DOHH2 (cell line): ENCODE data around the gene UGT8.

Source experiments
- H3F3A ChIP-seq: fragments of 200-600 bp; sonication (generic), shearing (Covaris generic); 2 replicates; pipeline ENCODE4 v1.6.0; 2016; ENCODE audit warnings: antibody characterized with exemption, mild to moderate bottlenecking; ENCODE audit not compliant: control insufficient read depth, insufficient read depth
- H3K27ac ChIP-seq: fragments of 200-600 bp; sonication (generic); 2 replicates; pipeline ENCODE4 v1.5.1; 2014; ENCODE audit warnings: low read depth, mild to moderate bottlenecking, low read length, moderate library complexity
- H3K27me3 ChIP-seq: fragments of 200-600 bp; sonication (generic); 2 replicates; pipeline ENCODE4 v1.6.1; 2014; ENCODE audit warnings: mild to moderate bottlenecking, low read length, mixed read lengths; ENCODE audit not compliant: control insufficient read depth
- H3K36me3 ChIP-seq: fragments of 200-600 bp; sonication (generic); 2 replicates; pipeline ENCODE4 v1.6.1; 2014; ENCODE audit warnings: mild to moderate bottlenecking, low read length, moderate library complexity, mixed read lengths; ENCODE audit not compliant: control insufficient read depth
- H3K4me1 ChIP-seq: fragments of 200-600 bp; sonication (generic); 2 replicates; pipeline ENCODE4 v1.6.1; 2014; ENCODE audit warnings: mild to moderate bottlenecking, low read length, mixed read lengths; ENCODE audit not compliant: control insufficient read depth
- H3K4me2 ChIP-seq: fragments of 200-600 bp; sonication (generic); 2 replicates; pipeline ENCODE4 v1.6.0; 2014; ENCODE audit warnings: mild to moderate bottlenecking, low read length, moderate library complexity
- H3K4me3 ChIP-seq: fragments of 200-600 bp; sonication (generic); 2 replicates; pipeline ENCODE4 v1.5.1; 2014; ENCODE audit warnings: mild to moderate bottlenecking, low read length, mixed read lengths
- H3K79me2 ChIP-seq: fragments of 200-600 bp; sonication (generic); 2 replicates; pipeline ENCODE4 v1.6.1; 2014; ENCODE audit warnings: mild to moderate bottlenecking, low read length, mixed read lengths; ENCODE audit not compliant: control insufficient read depth
- H3K9me2 ChIP-seq: fragments of 200-600 bp; sonication (generic); replicated peaks from 2 replicates; pipeline ENCODE4 v1.6.1; 2014; ENCODE audit warnings: mild to moderate bottlenecking, low read length, mixed read lengths; ENCODE audit not compliant: control insufficient read depth
- H3K9me3 ChIP-seq: fragments of 200-600 bp; sonication (generic); 2 replicates; pipeline ENCODE4 v1.6.1; 2014; ENCODE audit warnings: antibody characterized with exemption, low read length, mixed read lengths; ENCODE audit not compliant: control insufficient read depth, insufficient read depth
- H4K20me1 ChIP-seq: fragments of 200-600 bp; sonication (generic); 2 replicates; pipeline ENCODE4 v1.6.0; 2014; ENCODE audit warnings: low read depth, mild to moderate bottlenecking, antibody characterized with exemption, low read length, moderate library complexity; ENCODE audit not compliant: control insufficient read depth, insufficient read depth
- EZH2phosphoT487 ChIP-seq: fragments of 200-600 bp; sonication (generic); IDR thresholded peaks from 2 replicates; pipeline ENCODE4 v1.6.1; 2017; ENCODE audit warnings: borderline replicate concordance, mild to moderate bottlenecking, antibody characterized with exemption, low read length, moderate library complexity, mixed read lengths
- TF ChIP-seq, protein P1 (sequence below): fragments of 200-600 bp; sonication (generic); IDR thresholded peaks from one replicate; pipeline ENCODE4 v1.5.1; 2014; ENCODE audit warnings: antibody characterized with exemption, mild to moderate bottlenecking, low read depth, low read length; ENCODE audit not compliant: poor library complexity, severe bottlenecking

The UGT8 gene

DNA sequence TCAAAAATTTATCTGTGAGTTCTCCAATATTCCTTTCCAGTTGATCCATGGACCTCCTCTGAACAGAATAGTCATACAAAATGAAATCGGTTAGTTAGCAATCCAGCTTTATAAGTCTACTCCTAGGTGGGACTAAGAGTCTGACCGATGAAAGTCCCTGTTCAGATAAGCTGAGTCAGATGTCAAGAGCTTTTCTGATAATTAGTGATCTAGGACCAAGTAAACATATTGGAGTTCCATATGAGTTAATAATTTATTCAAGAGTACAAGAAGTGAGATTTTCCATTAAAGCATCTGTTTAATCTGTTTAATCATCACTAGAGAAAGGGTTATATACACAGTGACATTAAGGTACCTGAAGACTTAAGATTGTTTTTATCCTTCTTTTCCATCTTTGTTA is 74.7 kb downstream of the UGT8 start:
- H3K36me3 ChIP-seq: peaks cover 34% of the 10 kb centered on the region
- no peaks in the 10 kb centered on the region for H3K79me2 ChIP-seq
- H3K4me2 ChIP-seq: no peak overlapping the region
- H3K4me1 ChIP-seq: peaks cover 27% of the 10 kb centered on the region
- H3F3A ChIP-seq: no peaks in the 10 kb centered on the region
- H4K20me1 ChIP-seq: no peaks in the 10 kb centered on the region
- no peaks in the 10 kb centered on the region for H3K27me3 ChIP-seq
- H3K27ac ChIP-seq: no peak overlapping the region
- no peaks in the 10 kb centered on the region for H3K9me2 ChIP-seq
- no peaks in the 10 kb centered on the region for H3K9me3 ChIP-seq
- H3K4me3 ChIP-seq: no peak overlapping the region
- TF ChIP-seq, protein P1, sequence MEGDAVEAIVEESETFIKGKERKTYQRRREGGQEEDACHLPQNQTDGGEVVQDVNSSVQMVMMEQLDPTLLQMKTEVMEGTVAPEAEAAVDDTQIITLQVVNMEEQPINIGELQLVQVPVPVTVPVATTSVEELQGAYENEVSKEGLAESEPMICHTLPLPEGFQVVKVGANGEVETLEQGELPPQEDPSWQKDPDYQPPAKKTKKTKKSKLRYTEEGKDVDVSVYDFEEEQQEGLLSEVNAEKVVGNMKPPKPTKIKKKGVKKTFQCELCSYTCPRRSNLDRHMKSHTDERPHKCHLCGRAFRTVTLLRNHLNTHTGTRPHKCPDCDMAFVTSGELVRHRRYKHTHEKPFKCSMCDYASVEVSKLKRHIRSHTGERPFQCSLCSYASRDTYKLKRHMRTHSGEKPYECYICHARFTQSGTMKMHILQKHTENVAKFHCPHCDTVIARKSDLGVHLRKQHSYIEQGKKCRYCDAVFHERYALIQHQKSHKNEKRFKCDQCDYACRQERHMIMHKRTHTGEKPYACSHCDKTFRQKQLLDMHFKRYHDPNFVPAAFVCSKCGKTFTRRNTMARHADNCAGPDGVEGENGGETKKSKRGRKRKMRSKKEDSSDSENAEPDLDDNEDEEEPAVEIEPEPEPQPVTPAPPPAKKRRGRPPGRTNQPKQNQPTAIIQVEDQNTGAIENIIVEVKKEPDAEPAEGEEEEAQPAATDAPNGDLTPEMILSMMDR: no peak
- no peak for TF ChIP-seq EZH2phosphoT487

DNA sequence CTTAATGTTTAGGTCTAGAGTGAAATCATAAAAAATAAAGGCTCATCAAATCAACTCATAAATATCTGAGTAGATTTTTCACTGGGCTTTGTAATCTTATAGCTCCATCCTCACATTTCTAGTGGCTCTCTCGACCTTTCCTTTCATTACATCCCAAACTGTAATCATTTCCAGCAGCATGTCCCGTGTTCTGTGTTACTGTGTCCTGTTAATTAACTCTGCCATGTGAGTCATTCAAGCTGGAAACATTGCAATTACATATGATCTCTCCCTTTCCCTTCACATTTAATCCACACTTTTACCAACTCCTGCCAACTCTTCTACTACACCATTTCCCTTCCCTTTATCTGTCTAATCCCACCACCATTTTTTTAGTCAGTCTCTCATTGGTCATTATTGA is 75.5 kb downstream of the UGT8 start:
- Histone ChIP-seq H3K27me3 (no peaks in the 10 kb centered on the region), H3K4me3 (no peak overlapping the region), H3K4me1 (peaks cover 23% of the 10 kb centered on the region), H3K36me3 (peaks cover 26% of the 10 kb centered on the region), H3K79me2 (no peaks in the 10 kb centered on the region), H4K20me1 (no peaks in the 10 kb centered on the region), H3F3A (no peaks in the 10 kb centered on the region), H3K9me3 (no peaks in the 10 kb centered on the region), H3K27ac (no peak overlapping the region), H3K4me2 (no peak overlapping the region), H3K9me2 (no peaks in the 10 kb centered on the region)
- no peak for TF ChIP-seq EZH2phosphoT487
- TF ChIP-seq, protein P1: no peak

DNA sequence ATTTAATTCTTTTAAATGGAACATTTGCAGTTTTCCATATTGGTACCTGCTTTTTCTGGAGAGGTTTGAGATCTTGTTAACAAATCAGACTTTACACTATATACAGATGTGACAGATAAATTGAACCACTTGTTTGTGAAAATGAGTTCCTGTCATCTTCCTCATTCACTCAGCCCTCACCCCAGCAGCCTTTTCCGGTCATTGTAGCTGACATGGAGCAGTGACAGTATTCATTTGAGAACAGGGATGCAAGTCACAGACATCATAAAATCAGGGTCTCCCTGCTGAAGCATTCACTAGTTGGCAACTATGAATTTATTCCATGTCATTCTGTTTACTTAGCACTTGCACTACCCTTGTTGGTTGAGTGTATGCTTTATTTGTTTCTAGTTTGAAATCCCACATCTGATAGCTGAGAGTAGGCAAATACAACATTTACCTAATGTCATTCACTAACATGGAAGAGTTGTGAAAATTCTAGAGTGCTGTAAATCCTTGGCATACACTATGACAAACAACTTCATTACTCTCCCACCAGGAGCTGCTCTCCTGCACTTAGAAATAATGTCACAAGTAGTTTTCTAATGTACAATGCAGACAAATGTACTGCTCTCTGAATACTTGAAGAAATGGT is 78.9 kb downstream of the UGT8 start:
- Histone ChIP-seq H3K27ac (no peak overlapping the region), H3K79me2 (no peaks in the 10 kb centered on the region), H3K36me3 (peaks cover 9% of the 10 kb centered on the region), H3K9me2 (no peaks in the 10 kb centered on the region), H3K27me3 (no peaks in the 10 kb centered on the region), H4K20me1 (no peaks in the 10 kb centered on the region), H3F3A (no peaks in the 10 kb centered on the region), H3K4me2 (no peak overlapping the region), H3K4me3 (no peak overlapping the region), H3K4me1 (no peaks in the 10 kb centered on the region), H3K9me3 (no peaks in the 10 kb centered on the region)
- TF ChIP-seq EZH2phosphoT487: no peak
- TF ChIP-seq, protein P1: no peak
